ENCODE data around the gene CEP250. TPM values are rescaled to one million over a fixed set of nuclear protein-coding genes. Genes with fewer than 3 reads are reported as not detected.

The CEP250 gene
- total and polyA plus RNA-seq, 4 donors: 16.2 to 32.5 (median 19.9) TPM

- ATAC-seq (ENCODE audit: low FRiP score) (no peak), DNase-seq (no peak)
- no peak overlapping the region for H3K4me3 ChIP-seq (ENCODE audit: low read length in 2 of 2)
- H3K27ac ChIP-seq (ENCODE audit: low read depth in 1 of 2, low read length in 2 of 2): no peak overlapping the region
- no peaks in the 10 kb centered on the region for H3K9me3 ChIP-seq (ENCODE audit: control insufficient read depth, low read length)
- H3K27me3 ChIP-seq (ENCODE audit: control insufficient read depth in 1 of 2, insufficient read depth in 2 of 2, low read length in 1 of 2): no peaks in the 10 kb centered on the region
- intact Hi-C loops (cut with DNase I): no loop called here
- peaks cover 6 to 27% of the 10 kb centered on the region in 2 donors for H3K36me3 ChIP-seq (ENCODE audit: control insufficient read depth in 1 of 2, insufficient read depth in 2 of 2, low read length in 1 of 2)
- H3K4me1 ChIP-seq (ENCODE audit: control insufficient read depth in 1 of 2, insufficient read depth in 2 of 2, low read length in 2 of 2): no peaks in the 10 kb centered on the region
- WGBS, 2 donors: 90 to 95% methylated on average over 2 of the region's 2 CpGs
Observed at GRCh38 chr20:35474303-35474871, 19.0 kb downstream of the CEP250 start.

- WGBS, 2 donors: 87 to 90% methylated on average over 4 of the region's 4 CpGs
- Histone ChIP-seq H3K27ac (ENCODE audit: low read depth in 1 of 2, low read length in 2 of 2) (no peak overlapping the region), H3K9me3 (ENCODE audit: control insufficient read depth, low read length) (no peaks in the 10 kb centered on the region), H3K27me3 (ENCODE audit: control insufficient read depth in 1 of 2, insufficient read depth in 2 of 2, low read length in 1 of 2) (no peaks in the 10 kb centered on the region), H3K36me3 (ENCODE audit: control insufficient read depth in 1 of 2, insufficient read depth in 2 of 2, low read length in 1 of 2) (peaks cover 6 to 32% of the 10 kb centered on the region in 2 donors), H3K4me1 (ENCODE audit: control insufficient read depth in 1 of 2, insufficient read depth in 2 of 2, low read length in 2 of 2) (no peaks in the 10 kb centered on the region), H3K4me3 (ENCODE audit: low read length in 2 of 2) (no peak overlapping the region)
- intact Hi-C loops (cut with DNase I): no loop called here
- ATAC-seq (ENCODE audit: low FRiP score): no peak
- DNase-seq: no peak
Observed at GRCh38 chr20:35476288-35476687, 20.9 kb downstream of the CEP250 start.

GRCh38 chr20:35478804-35479472, 23.5 kb downstream of the CEP250 start:
- Histone ChIP-seq H3K4me3 (ENCODE audit: low read length in 2 of 2) (no peak overlapping the region), H3K36me3 (ENCODE audit: control insufficient read depth in 1 of 2, insufficient read depth in 2 of 2, low read length in 1 of 2) (peaks cover 6 to 18% of the 10 kb centered on the region in 2 donors), H3K27me3 (ENCODE audit: control insufficient read depth in 1 of 2, insufficient read depth in 2 of 2, low read length in 1 of 2) (no peaks in the 10 kb centered on the region), H3K9me3 (ENCODE audit: control insufficient read depth, low read length) (no peaks in the 10 kb centered on the region), H3K27ac (ENCODE audit: low read depth in 1 of 2, low read length in 2 of 2) (no peak overlapping the region), H3K4me1 (ENCODE audit: control insufficient read depth in 1 of 2, insufficient read depth in 2 of 2, low read length in 2 of 2) (no peaks in the 10 kb centered on the region)
- DNase-seq (no peak), ATAC-seq (ENCODE audit: low FRiP score) (no peak)
- WGBS, 2 donors: 84 to 85% methylated on average over 16 of the region's 16 CpGs
- intact Hi-C loops (cut with DNase I): no loop called here

- DNase-seq (no peak), ATAC-seq (ENCODE audit: low FRiP score) (no peak)
- H3K9me3 ChIP-seq (ENCODE audit: control insufficient read depth, low read length): no peaks in the 10 kb centered on the region
- H3K36me3 ChIP-seq (ENCODE audit: control insufficient read depth in 1 of 2, insufficient read depth in 2 of 2, low read length in 1 of 2): peaks cover 3 to 18% of the 10 kb centered on the region in 2 donors
- WGBS, 2 donors: 97 to 98% methylated on average over 5 of the region's 5 CpGs
- no peak overlapping the region for H3K27ac ChIP-seq (ENCODE audit: low read depth in 1 of 2, low read length in 2 of 2)
- no peaks in the 10 kb centered on the region for H3K4me1 ChIP-seq (ENCODE audit: control insufficient read depth in 1 of 2, insufficient read depth in 2 of 2, low read length in 2 of 2)
- no peak overlapping the region for H3K4me3 ChIP-seq (ENCODE audit: low read length in 2 of 2)
- no peaks in the 10 kb centered on the region for H3K27me3 ChIP-seq (ENCODE audit: control insufficient read depth in 1 of 2, insufficient read depth in 2 of 2, low read length in 1 of 2)
- intact Hi-C loops (cut with DNase I): no loop called here
Observed at GRCh38 chr20:35479798-35480197, 24.4 kb downstream of the CEP250 start.

- intact Hi-C loops (cut with DNase I): no loop called here
- 96 to 97% methylated on average over 4 of the region's 4 CpGs for WGBS, 2 donors
- Histone ChIP-seq H3K27ac (ENCODE audit: low read depth in 1 of 2, low read length in 2 of 2) (no peak overlapping the region), H3K9me3 (ENCODE audit: control insufficient read depth, low read length) (no peaks in the 10 kb centered on the region), H3K36me3 (ENCODE audit: control insufficient read depth in 1 of 2, insufficient read depth in 2 of 2, low read length in 1 of 2) (peaks cover 2 to 6% of the 10 kb centered on the region in 2 donors), H3K4me1 (ENCODE audit: control insufficient read depth in 1 of 2, insufficient read depth in 2 of 2, low read length in 2 of 2) (no peaks in the 10 kb centered on the region), H3K27me3 (ENCODE audit: control insufficient read depth in 1 of 2, insufficient read depth in 2 of 2, low read length in 1 of 2) (no peaks in the 10 kb centered on the region), H3K4me3 (ENCODE audit: low read length in 2 of 2) (no peak overlapping the region)
- DNase-seq (no peak), ATAC-seq (ENCODE audit: low FRiP score) (no peak)
Observed at GRCh38 chr20:35487479-35487878, 32.1 kb downstream of the CEP250 start.

GRCh38 chr20:35489717-35490116, 34.3 kb downstream of the CEP250 start:
- DNase-seq: no peak
- Histone ChIP-seq H3K36me3 (ENCODE audit: control insufficient read depth in 1 of 2, insufficient read depth in 2 of 2, low read length in 1 of 2) (peaks cover 2 to 7% of the 10 kb centered on the region in 2 donors), H3K9me3 (ENCODE audit: control insufficient read depth, low read length) (no peaks in the 10 kb centered on the region), H3K27ac (ENCODE audit: low read depth in 1 of 2, low read length in 2 of 2) (no peak overlapping the region), H3K4me3 (ENCODE audit: low read length in 2 of 2) (no peak overlapping the region), H3K27me3 (ENCODE audit: control insufficient read depth in 1 of 2, insufficient read depth in 2 of 2, low read length in 1 of 2) (no peaks in the 10 kb centered on the region), H3K4me1 (ENCODE audit: control insufficient read depth in 1 of 2, insufficient read depth in 2 of 2, low read length in 2 of 2) (no peaks in the 10 kb centered on the region)
- 97% methylated on average over 5 of the region's 5 CpGs for WGBS, 2 donors
- ATAC-seq (ENCODE audit: low FRiP score): no peak
- intact Hi-C loops (cut with DNase I): no loop called here

GRCh38 chr20:35490736-35491181, 35.4 kb downstream of the CEP250 start:
- WGBS, 2 donors: 80 to 87% methylated on average over 6 of the region's 6 CpGs
- ATAC-seq (ENCODE audit: low FRiP score) (no peak), DNase-seq (peak in 1 of 2 donors; percentile 54)
- Histone ChIP-seq H3K4me1 (ENCODE audit: control insufficient read depth in 1 of 2, insufficient read depth in 2 of 2, low read length in 2 of 2) (no peaks in the 10 kb centered on the region), H3K36me3 (ENCODE audit: control insufficient read depth in 1 of 2, insufficient read depth in 2 of 2, low read length in 1 of 2) (peaks cover 2 to 7% of the 10 kb centered on the region in 2 donors), H3K4me3 (ENCODE audit: low read length in 2 of 2) (no peak overlapping the region), H3K9me3 (ENCODE audit: control insufficient read depth, low read length) (no peaks in the 10 kb centered on the region), H3K27me3 (ENCODE audit: control insufficient read depth in 1 of 2, insufficient read depth in 2 of 2, low read length in 1 of 2) (no peaks in the 10 kb centered on the region), H3K27ac (ENCODE audit: low read depth in 1 of 2, low read length in 2 of 2) (no peak overlapping the region)
- intact Hi-C loops (cut with DNase I): no loop called here

- no peaks in the 10 kb centered on the region for H3K4me1 ChIP-seq (ENCODE audit: control insufficient read depth in 1 of 2, insufficient read depth in 2 of 2, low read length in 2 of 2)
- DNase-seq (no peak), ATAC-seq (ENCODE audit: low FRiP score) (no peak)
- peaks cover 2 to 9% of the 10 kb centered on the region in 2 donors for H3K36me3 ChIP-seq (ENCODE audit: control insufficient read depth in 1 of 2, insufficient read depth in 2 of 2, low read length in 1 of 2)
- intact Hi-C loops (cut with DNase I): no loop called here
- H3K27me3 ChIP-seq (ENCODE audit: control insufficient read depth in 1 of 2, insufficient read depth in 2 of 2, low read length in 1 of 2): no peaks in the 10 kb centered on the region
- no peak overlapping the region for H3K4me3 ChIP-seq (ENCODE audit: low read length in 2 of 2)
- no peaks in the 10 kb centered on the region for H3K9me3 ChIP-seq (ENCODE audit: control insufficient read depth, low read length)
- no peak overlapping the region for H3K27ac ChIP-seq (ENCODE audit: low read depth in 1 of 2, low read length in 2 of 2)
- 95 to 97% methylated on average over 5 of the region's 5 CpGs for WGBS, 2 donors
Observed at GRCh38 chr20:35491823-35492222, 36.4 kb downstream of the CEP250 start.

- intact Hi-C loops (cut with DNase I): no loop called here
- 95 to 96% methylated on average over 6 of the region's 6 CpGs for WGBS, 2 donors
- H3K4me3 ChIP-seq (ENCODE audit: low read length in 2 of 2): no peak overlapping the region
- H3K27ac ChIP-seq (ENCODE audit: low read depth in 1 of 2, low read length in 2 of 2): no peak overlapping the region
- H3K27me3 ChIP-seq (ENCODE audit: control insufficient read depth in 1 of 2, insufficient read depth in 2 of 2, low read length in 1 of 2): no peaks in the 10 kb centered on the region
- no peaks in the 10 kb centered on the region for H3K9me3 ChIP-seq (ENCODE audit: control insufficient read depth, low read length)
- DNase-seq (no peak), ATAC-seq (ENCODE audit: low FRiP score) (no peak)
- H3K4me1 ChIP-seq (ENCODE audit: control insufficient read depth in 1 of 2, insufficient read depth in 2 of 2, low read length in 2 of 2): no peaks in the 10 kb centered on the region
- peaks cover 2 to 9% of the 10 kb centered on the region in 2 donors for H3K36me3 ChIP-seq (ENCODE audit: control insufficient read depth in 1 of 2, insufficient read depth in 2 of 2, low read length in 1 of 2)
Observed at GRCh38 chr20:35492352-35492751, 37.0 kb downstream of the CEP250 start.

Data from aorta (tissue), 5 donors.